H9 (cell line): Measurements from ENCODE around the gene PRKAG2. TPM values are rescaled to one million over a fixed set of nuclear protein-coding genes. Genes with fewer than 3 reads are reported as not detected.

Source experiments
- DNase-seq: peaks from one replicate; pipeline ENCODE4 v3.0.0-alpha.2; 2017
- H2AFZ ChIP-seq: one replicate; pipeline ENCODE4 v1.6.1; 2013; ENCODE audit warnings: mild to moderate bottlenecking, low read length, control low read depth, moderate library complexity
- H2AK5ac ChIP-seq: 2 replicates; pipeline ENCODE4 v1.6.1; 2013; ENCODE audit warnings: low read length, control low read depth, mixed read lengths; ENCODE audit not compliant: insufficient read length
- H2BK120ac ChIP-seq: one replicate; pipeline ENCODE4 v1.6.1; 2013; ENCODE audit warnings: low read depth, mild to moderate bottlenecking, low read length, control low read depth, inconsistent platforms; ENCODE audit not compliant: poor library complexity, severe bottlenecking
- H2BK12ac ChIP-seq: 2 replicates; pipeline ENCODE4 v1.6.1; 2013; ENCODE audit warnings: low read length, control low read depth, mixed read lengths, low read depth; ENCODE audit not compliant: insufficient read length
- H2BK15ac ChIP-seq: 2 replicates; pipeline ENCODE4 v1.6.1; 2013; ENCODE audit warnings: low read depth, low read length, control low read depth
- H2BK20ac ChIP-seq: one replicate; pipeline ENCODE4 v1.6.1; 2013; ENCODE audit warnings: low read depth, mild to moderate bottlenecking, low read length, control low read depth, inconsistent platforms; ENCODE audit not compliant: poor library complexity, severe bottlenecking
- H2BK5ac ChIP-seq: 2 replicates; pipeline ENCODE4 v1.6.1; 2013; ENCODE audit warnings: low read length, control low read depth, mixed read lengths; ENCODE audit not compliant: insufficient read length
- H3K14ac ChIP-seq: 2 replicates; pipeline ENCODE4 v1.6.1; 2013; ENCODE audit warnings: low read length, control low read depth; ENCODE audit not compliant: insufficient read depth
- H3K18ac ChIP-seq: 2 replicates; pipeline ENCODE4 v1.6.1; 2013; ENCODE audit warnings: low read depth, mild to moderate bottlenecking, mixed read lengths, low read length, control low read depth; ENCODE audit not compliant: insufficient read length
- H3K23ac ChIP-seq: 2 replicates; pipeline ENCODE4 v1.6.1; 2013; ENCODE audit warnings: low read length, control low read depth, mixed read lengths, low read depth; ENCODE audit not compliant: insufficient read length
- H3K23me2 ChIP-seq: 2 replicates; pipeline ENCODE4 v1.6.1; 2013; ENCODE audit warnings: low read depth, mild to moderate bottlenecking, mixed read lengths, low read length, control low read depth; ENCODE audit not compliant: insufficient read length, poor library complexity, severe bottlenecking
- H3K27ac ChIP-seq: 2 replicates; pipeline ENCODE4 v1.5.1; 2013; ENCODE audit warnings: low read length, control low read depth, mixed read lengths, low read depth; ENCODE audit not compliant: insufficient read length
- H3K27me3 ChIP-seq: 2 replicates; pipeline ENCODE4 v1.6.1; 2013; ENCODE audit warnings: low read length, control low read depth, inconsistent platforms; ENCODE audit not compliant: insufficient read depth
- H3K4ac ChIP-seq: 2 replicates; pipeline ENCODE4 v1.6.1; 2013; ENCODE audit warnings: low read depth, mild to moderate bottlenecking, control low read depth, inconsistent platforms, low read length, moderate library complexity
- H3K4me1 ChIP-seq: 2 replicates; pipeline ENCODE4 v1.6.1; 2013; ENCODE audit warnings: low read length, control low read depth, inconsistent platforms; ENCODE audit not compliant: insufficient read depth
- H3K4me2 ChIP-seq: 2 replicates; pipeline ENCODE4 v1.6.1; 2013; ENCODE audit warnings: low read length, control low read depth, mixed read lengths; ENCODE audit not compliant: insufficient read length, insufficient read depth
- H3K56ac ChIP-seq: 2 replicates; pipeline ENCODE4 v1.6.1; 2013; ENCODE audit warnings: low read depth, mild to moderate bottlenecking, mixed read lengths, low read length, control low read depth; ENCODE audit not compliant: insufficient read length
- H3K79me1 ChIP-seq: 2 replicates; pipeline ENCODE4 v1.6.1; 2013; ENCODE audit warnings: low read depth, mild to moderate bottlenecking, moderate library complexity, low read length, control low read depth, inconsistent platforms; ENCODE audit not compliant: insufficient read depth, poor library complexity, severe bottlenecking
- H3K79me2 ChIP-seq: 2 replicates; pipeline ENCODE4 v1.6.1; 2013; ENCODE audit warnings: low read length, control low read depth, inconsistent platforms; ENCODE audit not compliant: insufficient read depth
- H3K9ac ChIP-seq: 2 replicates; pipeline ENCODE4 v1.6.1; 2013; ENCODE audit warnings: low read length, control low read depth, mixed read lengths; ENCODE audit not compliant: insufficient read length; ENCODE audit errors: extremely low read depth
- H3K9me3 ChIP-seq: one replicate; pipeline ENCODE4 v1.6.1; 2013; ENCODE audit warnings: low read depth, low read length, inconsistent platforms; ENCODE audit not compliant: control insufficient read depth
- H3T11ph ChIP-seq: one replicate; pipeline ENCODE4 v1.6.1; 2013; ENCODE audit warnings: mild to moderate bottlenecking, low read length, control low read depth, inconsistent platforms
- H4K20me1 ChIP-seq: one replicate; pipeline ENCODE4 v1.6.1; 2013; ENCODE audit not compliant: control insufficient read depth, insufficient read length, insufficient read depth
- H4K5ac ChIP-seq: 2 replicates; pipeline ENCODE4 v1.6.1; 2013; ENCODE audit warnings: low read depth, mild to moderate bottlenecking, mixed read lengths, low read length, control low read depth; ENCODE audit not compliant: insufficient read length
- H4K8ac ChIP-seq: replicated peaks from 2 replicates; pipeline ENCODE4 v1.6.1; 2013; ENCODE audit warnings: low read length, control low read depth, mixed read lengths, low read depth; ENCODE audit not compliant: insufficient read length
- H4K91ac ChIP-seq: 2 replicates; pipeline ENCODE4 v1.6.1; 2013; ENCODE audit warnings: low read depth, mild to moderate bottlenecking, moderate library complexity, mixed read lengths, low read length, control low read depth; ENCODE audit not compliant: insufficient read length
- H3K27ac Mint-ChIP-seq, 3 experiments: 2 replicates in 2 of 3; 3 replicates in 1 of 3; pipeline ENCODE4 v1.8.0; 2020 to 2021; ENCODE audit warnings: mixed read lengths in 3 of 3, mild to moderate bottlenecking in 1 of 3, moderate library complexity in 1 of 3
- H3K27me3 Mint-ChIP-seq: 2 replicates; pipeline ENCODE4 v1.8.0; 2021; ENCODE audit warnings: low read depth, mild to moderate bottlenecking, moderate library complexity, mixed read lengths
- H3K36me3 Mint-ChIP-seq, 3 experiments: 2 replicates in 2 of 3; 3 replicates in 1 of 3; pipeline ENCODE4 v1.8.0; 2020 to 2021; ENCODE audit warnings: low read depth in 3 of 3, mixed read lengths in 3 of 3; ENCODE audit not compliant: insufficient read depth in 1 of 3
- H3K4me1 Mint-ChIP-seq, 2 experiments: 2 replicates each; pipeline ENCODE4 v1.8.0; 2020; ENCODE audit warnings: mixed read lengths in 2 of 2
- H3K4me3 Mint-ChIP-seq, 2 experiments: 2 replicates in 1 of 2; 3 replicates in 1 of 2; pipeline ENCODE4 v1.8.0; 2020 to 2021; ENCODE audit warnings: mild to moderate bottlenecking in 2 of 2, mixed read lengths in 2 of 2, moderate library complexity in 1 of 2
- H3K9me3 Mint-ChIP-seq, 2 experiments: 2 replicates in 1 of 2; 3 replicates in 1 of 2; pipeline ENCODE4 v1.8.0; 2020; ENCODE audit warnings: mild to moderate bottlenecking in 2 of 2, mixed read lengths in 2 of 2, moderate library complexity in 1 of 2
- CTCF ChIP-seq: fragments of 200-600 bp; sonication (generic); conservative IDR thresholded peaks from 3 replicates; pipeline ENCODE4 v1.8.0; 2021; ENCODE audit warnings: antibody characterized with exemption, mild to moderate bottlenecking
- WGBS: extraction: QIAGEN DNeasy Blood & Tissue Kit; methylation state at CpG from one replicate; pipeline ENCODE4 v1.1.7; 2013; ENCODE audit warnings: missing lambda C conversion rate, low lambda C conversion rate, mixed read lengths; ENCODE audit not compliant: insufficient read length; ENCODE audit errors: extremely low coverage; 5-methylcytosine and 5-hydroxymethylcytosine counted together
- total RNA-seq: library from RNA; stranded (reverse); gene quantifications from 2 replicates; pipeline ENCODE4 v1.2.1, GENCODE V29; 2021

The PRKAG2 gene
- total RNA-seq, 1 experiment from 2014 or later = 11.8 TPM

- no peak overlapping the region for H4K5ac ChIP-seq
- H3K9me3 Mint-ChIP-seq = no peaks in the 10 kb centered on the region
- H2AK5ac ChIP-seq = no peak overlapping the region
- H3K14ac ChIP-seq = peak overlapping the region; percentile 53; the same call in 1 of the 2 replicates
- no peak for TF ChIP-seq CTCF
- H3K36me3 Mint-ChIP-seq = no peaks in the 10 kb centered on the region
- H3K23me2 ChIP-seq = peaks cover 3% of the 10 kb centered on the region
- H3K4me1 Mint-ChIP-seq = peaks cover 15 to 16% of the 10 kb centered on the region in 2 experiments
- no peak overlapping the region; a peak in 1 of 5 replicates for H3K4me3 Mint-ChIP-seq
- H3K4ac ChIP-seq = no peak overlapping the region
- H3K27me3 Mint-ChIP-seq = peaks cover 9% of the 10 kb centered on the region
- H3K9ac ChIP-seq = no peak overlapping the region
- no peak for DNase-seq
- no peak overlapping the region for H4K8ac ChIP-seq
- peak overlapping the region in 1 of 3 experiments; percentile 23; a peak in 1 of 7 replicates for H3K27ac Mint-ChIP-seq
- WGBS = no CpG with 5 or more reads among the region's 11 CpGs
- no peak overlapping the region for H2AFZ ChIP-seq
- H3K27ac ChIP-seq = no peak overlapping the region
- no peak overlapping the region for H3K56ac ChIP-seq
- no peak overlapping the region for H3K4me2 ChIP-seq
- H3K27me3 ChIP-seq = no peaks in the 10 kb centered on the region
- H3K9me3 ChIP-seq = no peaks in the 10 kb centered on the region
- H4K91ac ChIP-seq = no peak overlapping the region
- no peaks in the 10 kb centered on the region for H3K79me2 ChIP-seq
- no peaks in the 10 kb centered on the region for H3K4me1 ChIP-seq
- no peak overlapping the region for H2BK5ac ChIP-seq
- no peaks in the 10 kb centered on the region for H3K79me1 ChIP-seq
- no peak overlapping the region for H3K23ac ChIP-seq
- H2BK12ac ChIP-seq = no peak overlapping the region
- no peak overlapping the region for H2BK20ac ChIP-seq
- no peak overlapping the region for H3T11ph ChIP-seq
- no peak overlapping the region for H3K18ac ChIP-seq
- no peak overlapping the region for H2BK15ac ChIP-seq
- H4K20me1 ChIP-seq = no peaks in the 10 kb centered on the region
- no peak overlapping the region for H2BK120ac ChIP-seq
Measured at GRCh38 chr7:151789380-151789947, 87.5 kb downstream of the PRKAG2 start.
